WTC11 (cell line): ENCODE measurements around the gene C17orf113.

Experiments
- MYBL2 ChIP-seq: sonication (generic); formaldehyde crosslinking; IDR thresholded peaks from 2 replicates; pipeline ENCODE4 v1.8.1; 2023; ENCODE audit warnings: mild to moderate bottlenecking, moderate library complexity, missing genetic modification reagents
- TF ChIP-seq, protein P1 (sequence below): sonication (generic); formaldehyde crosslinking; IDR thresholded peaks from 2 replicates; pipeline ENCODE4 v1.8.1; 2022; ENCODE audit warnings: mild to moderate bottlenecking, moderate library complexity, missing genetic modification reagents

DNA sequence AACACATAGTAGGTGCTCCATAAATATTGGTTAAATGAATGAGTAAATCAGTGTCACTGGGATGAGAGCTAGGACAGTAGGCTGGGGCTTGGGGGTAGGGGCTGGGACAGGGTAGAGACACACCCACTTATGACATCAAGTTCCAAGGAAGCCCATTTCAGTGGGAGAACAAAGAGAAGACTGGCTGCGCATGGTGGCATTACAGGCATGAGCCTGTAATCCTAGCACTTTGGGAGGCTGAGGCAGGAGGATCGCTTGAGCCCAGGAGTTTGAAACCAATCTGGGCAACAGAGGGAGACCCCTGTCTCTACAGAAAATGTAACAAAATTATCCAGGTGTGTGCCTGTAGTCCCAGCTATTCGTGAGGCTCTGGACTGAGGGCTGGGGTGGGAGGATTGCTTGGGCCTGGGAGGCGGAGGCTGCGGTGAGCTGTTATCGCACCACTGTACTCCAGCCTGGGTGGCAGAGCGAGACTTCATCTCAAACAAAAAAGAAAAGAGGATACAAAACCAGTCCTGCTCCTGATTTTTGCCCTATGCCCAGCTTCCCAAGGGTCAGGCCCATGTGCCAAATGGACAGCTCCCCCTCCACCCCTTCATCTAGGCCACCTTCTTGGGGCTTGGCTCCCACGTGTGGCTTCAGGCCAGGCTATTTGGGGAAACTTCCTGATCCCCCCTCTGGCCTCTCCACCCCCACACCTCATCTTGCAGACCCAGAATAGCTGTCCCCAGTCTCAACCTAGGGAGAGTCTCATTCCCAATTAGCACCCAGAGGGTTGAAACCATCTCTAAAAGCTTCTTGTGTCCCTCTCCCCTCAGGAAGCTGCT, 40.8 kb upstream of the C17orf113 start:
- TF ChIP-seq, protein P1, sequence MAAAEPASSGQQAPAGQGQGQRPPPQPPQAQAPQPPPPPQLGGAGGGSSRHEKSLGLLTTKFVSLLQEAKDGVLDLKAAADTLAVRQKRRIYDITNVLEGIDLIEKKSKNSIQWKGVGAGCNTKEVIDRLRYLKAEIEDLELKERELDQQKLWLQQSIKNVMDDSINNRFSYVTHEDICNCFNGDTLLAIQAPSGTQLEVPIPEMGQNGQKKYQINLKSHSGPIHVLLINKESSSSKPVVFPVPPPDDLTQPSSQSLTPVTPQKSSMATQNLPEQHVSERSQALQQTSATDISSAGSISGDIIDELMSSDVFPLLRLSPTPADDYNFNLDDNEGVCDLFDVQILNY (CRISPR knock-in tag) = no peak
- TF ChIP-seq MYBL2 (CRISPR knock-in tag) = no peak
